Measurements from ENCODE around the gene ZFHX3. TPM values are rescaled to one million over a fixed set of nuclear protein-coding genes. Genes with fewer than 3 reads are reported as not detected.

ZFHX3 gene
- total and polyA plus RNA-seq, 9 of the 15 experiments (the other 6 are each of a cell fraction or from before 2014, with no cell fraction given): 0.01 to 0.23 (median 0.06) TPM; not detected in 4

DNA sequence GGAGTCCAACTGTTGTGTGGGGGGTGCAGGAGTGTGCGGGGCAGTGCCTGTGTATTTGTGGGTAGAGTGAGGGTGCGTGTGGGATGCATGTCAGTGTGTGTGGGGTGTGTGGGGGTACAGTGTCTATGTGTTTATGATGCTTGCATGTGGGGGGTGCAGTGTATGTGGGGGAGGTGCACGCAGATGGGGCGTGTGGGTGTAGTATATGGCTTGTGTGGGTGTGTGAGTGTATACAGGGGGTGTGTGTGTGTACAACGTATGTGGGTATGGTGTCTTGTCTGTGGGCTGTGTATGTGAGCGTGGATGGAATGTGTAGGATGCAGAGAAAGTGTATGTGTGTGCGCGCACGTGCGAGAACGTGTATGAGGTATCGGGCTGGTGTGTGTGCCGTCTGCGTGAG is 160.4 kb downstream of the ZFHX3 start:
- ChIA-PET CTCF (ENCODE audit: low intra/inter-chr PET ratio) (interaction anchor here (0.6 kb wide), 1 partner anchor 385 kb away, joined by 3 read pairs; no protein-coding TSS in a partner anchor), POLR2A (no interaction called here)
- DNase-seq (ENCODE audit: extremely low read depth in 1 of 4, low spot score in 3 of 4) (no peak), ATAC-seq (no peak), FAIRE-seq (no peak)
- H3K27me3 ChIP-seq (ENCODE audit: control insufficient read depth in 2 of 2, insufficient read depth in 2 of 2, low read length in 2 of 2): peaks cover 0 to 5% of the 10 kb centered on the region in 2 experiments; a peak in 3 of 5 replicates
- H3K36me3 ChIP-seq (ENCODE audit: control insufficient read depth, insufficient read depth, low read length): no peaks in the 10 kb centered on the region
- H4K20me1 ChIP-seq (replicated peaks; ENCODE audit: control insufficient read depth, insufficient read depth, low read length): no peaks in the 10 kb centered on the region
- TF ChIP-seq, protein P1, sequence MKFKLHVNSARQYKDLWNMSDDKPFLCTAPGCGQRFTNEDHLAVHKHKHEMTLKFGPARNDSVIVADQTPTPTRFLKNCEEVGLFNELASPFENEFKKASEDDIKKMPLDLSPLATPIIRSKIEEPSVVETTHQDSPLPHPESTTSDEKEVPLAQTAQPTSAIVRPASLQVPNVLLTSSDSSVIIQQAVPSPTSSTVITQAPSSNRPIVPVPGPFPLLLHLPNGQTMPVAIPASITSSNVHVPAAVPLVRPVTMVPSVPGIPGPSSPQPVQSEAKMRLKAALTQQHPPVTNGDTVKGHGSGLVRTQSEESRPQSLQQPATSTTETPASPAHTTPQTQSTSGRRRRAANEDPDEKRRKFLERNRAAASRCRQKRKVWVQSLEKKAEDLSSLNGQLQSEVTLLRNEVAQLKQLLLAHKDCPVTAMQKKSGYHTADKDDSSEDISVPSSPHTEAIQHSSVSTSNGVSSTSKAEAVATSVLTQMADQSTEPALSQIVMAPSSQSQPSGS (CRISPR knock-in tag; IDR thresholded peaks at IDR 0.05): no peak
- TF ChIP-seq RUNX1 (IDR thresholded peaks at IDR 0.05; ENCODE audit: low read depth): no peak
- H3K79me2 ChIP-seq (ENCODE audit: control insufficient read depth, insufficient read depth, low read length): no peaks in the 10 kb centered on the region
- no peak overlapping the region for H3K27ac ChIP-seq (ENCODE audit: extremely low read depth, low read depth, low read length)
- H2AFZ ChIP-seq (ENCODE audit: low read depth, low read length): no peak overlapping the region
- H3K4me3 ChIP-seq: no peak overlapping the region
- WGBS (ENCODE audit: insufficient coverage, low coverage, missing lambda C conversion rate): 21% methylated on average over 13 of the region's 14 CpGs
- no peaks in the 10 kb centered on the region for H3K9me1 ChIP-seq (ENCODE audit: control insufficient read depth, insufficient read depth, low read length)
- BruUV-seq (replicated peaks): no TSS peak
- H3K4me1 ChIP-seq (replicated peaks in 1 of 2; ENCODE audit: control insufficient read depth in 2 of 2, insufficient read depth in 2 of 2, low read length in 2 of 2): no peaks in the 10 kb centered on the region
- intact Hi-C loops (cut with micrococcal nuclease) (no loop called here), in situ Hi-C loops (cut with MboI) (no loop called here)
- H3K9ac ChIP-seq (ENCODE audit: insufficient read depth in 1 of 2, low read depth in 2 of 2, low read length in 2 of 2): no peak overlapping the region
- no peaks in the 10 kb centered on the region for H3K9me3 ChIP-seq (replicated peaks; ENCODE audit: control insufficient read depth, insufficient read depth, low read depth, low read length)
- H3K4me2 ChIP-seq (ENCODE audit: insufficient read depth, low read length): no peak overlapping the region

DNA sequence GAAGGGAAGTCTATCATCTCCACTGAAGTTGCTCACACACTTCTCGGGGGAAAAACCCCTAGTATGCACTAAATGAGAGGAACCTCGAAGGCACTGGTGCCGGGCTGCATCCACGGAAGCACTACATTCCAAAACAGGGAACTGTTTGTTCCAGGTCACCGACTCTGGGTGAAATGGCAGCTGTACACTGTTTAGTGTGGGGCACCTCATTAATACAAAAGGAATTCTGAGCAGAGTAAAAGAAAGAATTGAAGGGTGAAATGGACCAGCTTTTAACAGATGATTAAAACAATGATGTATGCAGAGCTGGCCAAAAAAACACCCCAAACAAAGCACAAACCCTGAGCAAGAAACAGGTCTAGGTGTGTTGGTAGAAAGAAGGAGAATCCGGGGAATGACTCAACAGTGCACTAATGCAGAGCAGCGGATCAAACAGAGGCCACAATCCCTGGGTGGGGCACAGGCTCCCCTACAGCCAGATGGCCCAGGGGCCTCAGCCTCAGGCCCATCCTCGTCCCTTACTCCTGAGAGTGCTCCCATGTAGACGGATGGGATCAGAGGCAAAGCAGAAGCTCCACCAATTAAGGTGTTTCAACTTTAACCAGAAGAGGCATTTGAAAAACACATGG is 161.5 kb downstream of the ZFHX3 start:
- Histone ChIP-seq H4K20me1 (replicated peaks; ENCODE audit: control insufficient read depth, insufficient read depth, low read length) (no peaks in the 10 kb centered on the region), H3K27me3 (ENCODE audit: control insufficient read depth in 2 of 2, insufficient read depth in 2 of 2, low read length in 2 of 2) (peaks cover 0 to 10% of the 10 kb centered on the region in 2 experiments; a peak in 3 of 5 replicates), H3K4me2 (ENCODE audit: insufficient read depth, low read length) (no peak overlapping the region), H3K9me1 (ENCODE audit: control insufficient read depth, insufficient read depth, low read length) (no peaks in the 10 kb centered on the region), H2AFZ (ENCODE audit: low read depth, low read length) (no peak overlapping the region), H3K4me3 (no peak overlapping the region), H3K27ac (ENCODE audit: extremely low read depth, low read depth, low read length) (no peak overlapping the region), H3K36me3 (ENCODE audit: control insufficient read depth, insufficient read depth, low read length) (no peaks in the 10 kb centered on the region), H3K9ac (ENCODE audit: insufficient read depth in 1 of 2, low read depth in 2 of 2, low read length in 2 of 2) (no peak overlapping the region), H3K4me1 (replicated peaks in 1 of 2; ENCODE audit: control insufficient read depth in 2 of 2, insufficient read depth in 2 of 2, low read length in 2 of 2) (no peaks in the 10 kb centered on the region), H3K9me3 (replicated peaks; ENCODE audit: control insufficient read depth, insufficient read depth, low read depth, low read length) (no peaks in the 10 kb centered on the region), H3K79me2 (ENCODE audit: control insufficient read depth, insufficient read depth, low read length) (no peaks in the 10 kb centered on the region)
- CTCF ChIA-PET (ENCODE audit: low intra/inter-chr PET ratio): no interaction called here
- ATAC-seq (no peak), DNase-seq (ENCODE audit: extremely low read depth in 1 of 4, low spot score in 3 of 4) (no peak), FAIRE-seq (no peak)
- TF ChIP-seq TAF9B (IDR thresholded peaks at IDR 0.05; ENCODE audit: partially characterized antibody): no peak
- TF ChIP-seq CXXC5 (CRISPR knock-in tag; IDR thresholded peaks at IDR 0.05): no peak
- TF ChIP-seq, protein P2, sequence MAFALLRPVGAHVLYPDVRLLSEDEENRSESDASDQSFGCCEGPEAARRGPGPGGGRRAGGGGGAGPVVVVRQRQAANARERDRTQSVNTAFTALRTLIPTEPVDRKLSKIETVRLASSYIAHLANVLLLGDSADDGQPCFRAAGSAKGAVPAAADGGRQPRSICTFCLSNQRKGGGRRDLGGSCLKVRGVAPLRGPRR (CRISPR knock-in tag; IDR thresholded peaks at IDR 0.05): no peak
- no peak for TF ChIP-seq SIN3B (IDR thresholded peaks at IDR 0.05; ENCODE audit: low read depth)
- no peak for TF ChIP-seq SAP30 (IDR thresholded peaks at IDR 0.05; ENCODE audit: borderline replicate concordance, insufficient read depth, low read depth, low read length, poor library complexity, severe bottlenecking)
- TF ChIP-seq ADNP (tag; IDR thresholded peaks at IDR 0.05): no peak
- TF ChIP-seq ZNF696 (CRISPR knock-in tag; conservative IDR thresholded peaks at IDR 0.05): no peak
- intact Hi-C loops (cut with micrococcal nuclease) (no loop called here), in situ Hi-C loops (cut with MboI) (no loop called here)
- WGBS (ENCODE audit: insufficient coverage, low coverage, missing lambda C conversion rate): 0% methylated on average over 9 of the region's 9 CpGs
- no TSS peak for BruUV-seq (replicated peaks)
- POLR2A ChIA-PET: no interaction called here

Measured in K562 (cell line).